HUES48 (cell line): ENCODE results near the gene DGLUCY.
"Not testable (repeated sequence)": the region's sequence is repeated elsewhere in the genome, so short reads cannot be mapped to it uniquely, and the experiment has no call there.

Experiments
- H3K27ac ChIP-seq: one replicate; pipeline ENCODE4 v1.7.0; 2013; ENCODE audit warnings: low read depth, low read length, inconsistent platforms
- H3K27me3 ChIP-seq: 2 replicates; pipeline ENCODE4 v1.6.1; 2013; ENCODE audit warnings: mild to moderate bottlenecking, low read length; ENCODE audit not compliant: control insufficient read depth, insufficient read depth
- H3K36me3 ChIP-seq: 2 replicates; pipeline ENCODE4 v1.6.1; 2013; ENCODE audit warnings: low read length; ENCODE audit not compliant: control insufficient read depth, insufficient read depth
- H3K4me1 ChIP-seq: 2 replicates; pipeline ENCODE4 v1.6.1; 2013; ENCODE audit warnings: mild to moderate bottlenecking, low read length; ENCODE audit not compliant: control insufficient read depth, insufficient read depth
- H3K4me3 ChIP-seq: 2 replicates; pipeline ENCODE4 v1.5.1; 2013; ENCODE audit warnings: mild to moderate bottlenecking, low read depth, low read length
- H3K9ac ChIP-seq: 2 replicates; pipeline ENCODE4 v1.6.1; 2013; ENCODE audit warnings: mild to moderate bottlenecking, low read depth, low read length, moderate library complexity
- H3K9me3 ChIP-seq: 2 replicates; pipeline ENCODE4 v1.6.1; 2013; ENCODE audit warnings: low read length; ENCODE audit not compliant: control insufficient read depth, insufficient read depth

DGLUCY gene

GRCh38 chr14:91211017-91211416, 97.1 kb downstream of the DGLUCY start:
- no peak overlapping the region for H3K9ac ChIP-seq
- H3K4me1 ChIP-seq: no peaks in the 10 kb centered on the region
- H3K4me3 ChIP-seq: no peak overlapping the region
- no peak overlapping the region for H3K27ac ChIP-seq
- 0 out of 2 replicates have a peak, but pooled peaks cover under 1% of the 10 kb centered on the region for H3K36me3 ChIP-seq
- no peaks in the 10 kb centered on the region for H3K9me3 ChIP-seq
- no peaks in the 10 kb centered on the region for H3K27me3 ChIP-seq

- H3K27ac ChIP-seq: no peak overlapping the region
- H3K27me3 ChIP-seq: no peaks in the 10 kb centered on the region
- no peak overlapping the region for H3K4me3 ChIP-seq
- H3K36me3 ChIP-seq: no peaks in the 10 kb centered on the region
- no peak overlapping the region for H3K9ac ChIP-seq
- no peaks in the 10 kb centered on the region for H3K9me3 ChIP-seq
- H3K4me1 ChIP-seq: no peaks in the 10 kb centered on the region
Observed at GRCh38 chr14:91214306-91214705, 100.4 kb downstream of the DGLUCY start.

GRCh38 chr14:91215381-91215780, 101.5 kb downstream of the DGLUCY start:
- no peak overlapping the region for H3K9ac ChIP-seq
- H3K4me1 ChIP-seq: no peaks in the 10 kb centered on the region
- no peak overlapping the region for H3K4me3 ChIP-seq
- no peaks in the 10 kb centered on the region for H3K9me3 ChIP-seq
- H3K27ac ChIP-seq: no peak overlapping the region
- H3K27me3 ChIP-seq: no peaks in the 10 kb centered on the region
- H3K36me3 ChIP-seq: no peaks in the 10 kb centered on the region

GRCh38 chr14:91216731-91217226, 102.9 kb downstream of the DGLUCY start:
- no peaks in the 10 kb centered on the region for H3K9me3 ChIP-seq
- no peak overlapping the region for H3K27ac ChIP-seq
- H3K4me1 ChIP-seq: no peaks in the 10 kb centered on the region
- H3K9ac ChIP-seq: no peak overlapping the region
- H3K4me3 ChIP-seq: no peak overlapping the region
- H3K27me3 ChIP-seq: no peaks in the 10 kb centered on the region
- H3K36me3 ChIP-seq: no peaks in the 10 kb centered on the region

- Histone ChIP-seq H3K9me3 (no peaks in the 10 kb centered on the region), H3K4me3 (no peak overlapping the region), H3K9ac (no peak overlapping the region), H3K36me3 (no peaks in the 10 kb centered on the region), H3K27me3 (no peaks in the 10 kb centered on the region), H3K27ac (no peak overlapping the region), H3K4me1 (no peaks in the 10 kb centered on the region)
Observed at GRCh38 chr14:91218014-91218413, 104.1 kb downstream of the DGLUCY start.

GRCh38 chr14:91219517-91220389, 105.9 kb downstream of the DGLUCY start:
- Histone ChIP-seq H3K27ac (no peak overlapping the region), H3K9ac (no peak overlapping the region), H3K27me3 (no peaks in the 10 kb centered on the region), H3K9me3 (no peaks in the 10 kb centered on the region), H3K4me1 (no peaks in the 10 kb centered on the region), H3K4me3 (no peak overlapping the region), H3K36me3 (no peaks in the 10 kb centered on the region)

GRCh38 chr14:91220581-91221000, 106.7 kb downstream of the DGLUCY start:
- H3K36me3 ChIP-seq: no peaks in the 10 kb centered on the region
- no peak overlapping the region for H3K27ac ChIP-seq

GRCh38 chr14:91221270-91221669, 107.4 kb downstream of the DGLUCY start:
- Histone ChIP-seq H3K4me3 (no peak overlapping the region), H3K36me3 (no peaks in the 10 kb centered on the region), H3K27ac (no peak overlapping the region), H3K27me3 (no peaks in the 10 kb centered on the region), H3K9ac (no peak overlapping the region), H3K4me1 (no peaks in the 10 kb centered on the region), H3K9me3 (no peaks in the 10 kb centered on the region)

More at GRCh38 chr14:91220581-91221000, 106.7 kb downstream of the DGLUCY start:
- Histone ChIP-seq H3K27me3 (no peaks in the 10 kb centered on the region), H3K4me1 (no peaks in the 10 kb centered on the region), H3K4me3 (no peak overlapping the region), H3K9ac (no peak overlapping the region), H3K9me3 (no peaks in the 10 kb centered on the region)

GRCh38 chr14:91223028-91223783, 109.3 kb downstream of the DGLUCY start:
- Histone ChIP-seq H3K4me3 (no peak overlapping the region), H3K36me3 (no peaks in the 10 kb centered on the region), H3K27me3 (no peaks in the 10 kb centered on the region), H3K9ac (no peak overlapping the region), H3K9me3 (no peaks in the 10 kb centered on the region), H3K4me1 (peaks cover 5% of the 10 kb centered on the region; the same call in 1 of the 2 replicates), H3K27ac (no peak overlapping the region)

GRCh38 chr14:91225025-91225424, 111.2 kb downstream of the DGLUCY start:
- Histone ChIP-seq H3K9ac (no peak overlapping the region), H3K9me3 (no peaks in the 10 kb centered on the region), H3K27ac (no peak overlapping the region), H3K27me3 (no peaks in the 10 kb centered on the region), H3K4me3 (no peak overlapping the region), H3K4me1 (peaks cover 10% of the 10 kb centered on the region), H3K36me3 (no peaks in the 10 kb centered on the region)

- not testable (repeated sequence) for H3K36me3 ChIP-seq, H3K27me3 ChIP-seq, H3K4me3 ChIP-seq, H3K27ac ChIP-seq, H3K9me3 ChIP-seq, H3K9ac ChIP-seq
- peaks cover 10% of the 10 kb centered on the region for H3K4me1 ChIP-seq
Observed at GRCh38 chr14:91226360-91226759, 112.5 kb downstream of the DGLUCY start.
